B cell (primary cell): Measurements from ENCODE around the gene GEMIN2. TPM values are rescaled to one million over a fixed set of nuclear protein-coding genes. Genes with fewer than 3 reads are reported as not detected.
A peak's percentile ranks its signal among the peaks of the same experiment; 100 is the strongest.

Experiments
- ATAC-seq: fragments of 200-7000 bp; cut with Tn5 transposase; one replicate; pipeline ENCODE4 v1.10.0; 2021; ENCODE audit warnings: low read depth, mild to moderate bottlenecking, moderate number of reproducible peaks, moderate library complexity
- CTCF ChIA-PET: fragments of 350-600 bp; sonication (Branson Sonifier 250); formaldehyde crosslinking; loops from one replicate; lab custom pipeline; 2021; ENCODE audit warnings: antibody characterized with exemption, inconsistent platforms; lab: Charles Lee
- POLR2A ChIA-PET: fragments of 350-600 bp; sonication (Branson Sonifier 250); formaldehyde crosslinking; loops from one replicate; lab custom pipeline; 2021; ENCODE audit warnings: antibody characterized with exemption; lab: Charles Lee
- DNase-seq: peaks from one replicate; pipeline ENCODE4 v3.0.0; 2013
- H2AFZ ChIP-seq: 2 replicates; pipeline ENCODE4 v1.6.1; 2012; ENCODE audit warnings: mild to moderate bottlenecking, low read depth, low read length; ENCODE audit not compliant: insufficient read depth, poor library complexity, severe bottlenecking
- H3K27ac ChIP-seq, 2 donors: 1 replicate in 1 of 2; 2 replicates in 1 of 2; pipeline ENCODE4 v1.5.1; 2012 to 2013; ENCODE audit warnings: low read length in 2 of 2, mild to moderate bottlenecking in 2 of 2, moderate library complexity in 1 of 2
- H3K27me3 ChIP-seq, 4 experiments: fragments of 200-600 bp in 1 of 4; sonication (generic) in 1 of 4; replicated peaks in 1 of 4; 1 replicate in 2 of 4; 2 replicates in 2 of 4; pipeline versions ENCODE4 v1.6.1 to v1.7.0; 2013 to 2016; ENCODE audit warnings: low read length in 3 of 4, mild to moderate bottlenecking in 2 of 4, mixed read lengths in 1 of 4, moderate library complexity in 1 of 4; ENCODE audit not compliant: insufficient read depth in 4 of 4, control insufficient read depth in 3 of 4; ENCODE audit errors: control extremely low read depth in 1 of 4
- H3K36me3 ChIP-seq, 2 experiments: replicated peaks in 1 of 2; 1 replicate in 1 of 2; 2 replicates in 1 of 2; pipeline versions ENCODE4 v1.6.1 to v1.7.1; 2013; ENCODE audit warnings: low read length in 1 of 2; ENCODE audit not compliant: insufficient read depth in 2 of 2, control insufficient read depth in 1 of 2; ENCODE audit errors: control extremely low read depth in 1 of 2, extremely low read depth in 1 of 2
- H3K4me1 ChIP-seq, 2 donors: fragments of 200-600 bp in 1 of 2; sonication (generic) in 1 of 2; 1 replicate in 1 of 2; 2 replicates in 1 of 2; pipeline versions ENCODE4 v1.5.1 to v1.6.1; 2013 to 2017; ENCODE audit warnings: low read length in 2 of 2; ENCODE audit not compliant: control insufficient read depth in 2 of 2, insufficient read depth in 2 of 2
- H3K4me2 ChIP-seq: replicated peaks from 2 replicates; pipeline ENCODE3; 2012; ENCODE audit warnings: mild to moderate bottlenecking, low read depth, low read length; ENCODE audit not compliant: poor library complexity, severe bottlenecking
- H3K4me3 ChIP-seq, 5 experiments: fragments of 200-600 bp in 1 of 5; sonication (generic) in 1 of 5; 1 replicate in 3 of 5; 2 replicates in 2 of 5; pipeline versions ENCODE4 v1.5.1 to v1.7.0; 2011 to 2016; ENCODE audit warnings: low read length in 4 of 5, mild to moderate bottlenecking in 4 of 5, low read depth in 2 of 5, control low read depth in 1 of 5, moderate library complexity in 1 of 5; ENCODE audit not compliant: insufficient read depth in 1 of 5; ENCODE audit errors: control extremely low read depth in 1 of 5, extremely low read depth in 1 of 5
- H3K79me2 ChIP-seq: fragments of 200-600 bp; sonication (generic); one replicate; pipeline ENCODE4 v1.6.0; 2016; ENCODE audit warnings: low read length; ENCODE audit not compliant: control insufficient read depth, insufficient read depth
- H3K9ac ChIP-seq: fragments of 200-600 bp; sonication (generic); 2 replicates; pipeline ENCODE4 v1.6.1; 2017; ENCODE audit warnings: mild to moderate bottlenecking, low read length, moderate library complexity
- H3K9me3 ChIP-seq, 3 donors: one replicate each; pipeline versions ENCODE4 v1.6.1 to v1.7.1; 2013; ENCODE audit warnings: low read length in 2 of 3; ENCODE audit not compliant: control insufficient read depth in 2 of 3, insufficient read depth in 1 of 3; ENCODE audit errors: control extremely low read depth in 1 of 3
- H4K20me1 ChIP-seq: 2 replicates; pipeline ENCODE4 v1.6.0; 2012; ENCODE audit warnings: mild to moderate bottlenecking, low read length; ENCODE audit not compliant: insufficient read depth, control insufficient read depth, poor library complexity, severe bottlenecking
- H3K27ac Mint-ChIP-seq: one replicate; pipeline ENCODE4 v1.8.0; 2021; ENCODE audit warnings: mixed read lengths
- H3K27me3 Mint-ChIP-seq: one replicate; pipeline ENCODE4 v1.8.0; 2021; ENCODE audit warnings: mixed read lengths
- H3K4me1 Mint-ChIP-seq: one replicate; pipeline ENCODE4 v1.8.0; 2021; ENCODE audit warnings: mixed read lengths
- H3K4me3 Mint-ChIP-seq: one replicate; pipeline ENCODE4 v1.8.0; 2021; ENCODE audit warnings: mixed read lengths
- H3K9me3 Mint-ChIP-seq: one replicate; pipeline ENCODE4 v1.8.0; 2022; ENCODE audit warnings: mixed read lengths; ENCODE audit not compliant: insufficient read depth
- CTCF ChIP-seq: fragments of 200-600 bp; IDR thresholded peaks from one replicate; pipeline ENCODE4 v1.8.0; 2022; ENCODE audit warnings: antibody characterized with exemption, mild to moderate bottlenecking
- EZH2 ChIP-seq: IDR thresholded peaks from 2 replicates; pipeline ENCODE4 v1.6.1; 2012; ENCODE audit warnings: borderline replicate concordance, low read depth, mild to moderate bottlenecking, moderate library complexity, low read length; ENCODE audit not compliant: insufficient read depth, poor library complexity, severe bottlenecking
- WGBS: methylation state at CpG from one replicate; pipeline ENCODE4 v1.1.5; 2013; ENCODE audit warnings: missing lambda C conversion rate; ENCODE audit not compliant: insufficient coverage; 5-methylcytosine and 5-hydroxymethylcytosine counted together
- intact Hi-C: fragments of 100-400 bp; cut with micrococcal nuclease; formaldehyde crosslinking; loops from one replicate; pipeline ENCODE4 v1.10.0; 2022
- polyA plus RNA-seq: library from polyadenylated mRNA; depleted of rRNA; stranded (reverse); fragments of >200 nt; gene quantifications from 2 replicates; pipeline ENCODE4 v1.2.3, GENCODE V29; 2012
- total RNA-seq, 2 donors: library from RNA; stranded (reverse); fragments of 120-200 nt in 1 of 2; gene quantifications; 1 replicate in 1 of 2; 2 replicates in 1 of 2; pipeline versions ENCODE4 v1.2.3 to v1.2.4, GENCODE V29; 2013 to 2022

Gene GEMIN2
- total and polyA plus RNA-seq, 2 donors (not counting 1 experiment from before 2014, with no cell fraction given): 13.4 to 14.4 TPM

GRCh38 chr14:39179042-39179441, 64.9 kb downstream of the GEMIN2 start:
- peaks cover 11 to 16% of the 10 kb centered on the region in 2 donors for H3K4me1 ChIP-seq
- H4K20me1 ChIP-seq: peaks cover 36% of the 10 kb centered on the region
- no peak for DNase-seq
- no peak overlapping the region for H3K27ac Mint-ChIP-seq
- no peaks in the 10 kb centered on the region for H3K9me3 ChIP-seq
- intact Hi-C loops: no loop called here
- H3K27me3 ChIP-seq: no peaks in the 10 kb centered on the region
- no peak for ATAC-seq
- H3K4me2 ChIP-seq: no peak overlapping the region
- H2AFZ ChIP-seq: no peak overlapping the region
- no peaks in the 10 kb centered on the region for H3K27me3 Mint-ChIP-seq
- POLR2A ChIA-PET: interaction anchor here (0.7 kb wide), 2 partner anchors 9 to 20 kb away, joined by 3 to 9 read pairs; partner anchors contain the start of gene TRAPPC6B
- 100% methylated on average over 2 of the region's 6 CpGs for WGBS
- H3K27ac ChIP-seq: no peak overlapping the region
- no peaks in the 10 kb centered on the region for H3K9me3 Mint-ChIP-seq
- H3K4me3 Mint-ChIP-seq: no peak overlapping the region
- H3K4me1 Mint-ChIP-seq: peaks cover 26% of the 10 kb centered on the region
- H3K4me3 ChIP-seq: no peak overlapping the region
- H3K79me2 ChIP-seq: peaks cover 27% of the 10 kb centered on the region
- no peak overlapping the region for H3K9ac ChIP-seq
- CTCF ChIA-PET: interaction anchor here (0.7 kb wide), 1 partner anchor 36 kb away, joined by 3 read pairs; no protein-coding TSS in a partner anchor
- H3K36me3 ChIP-seq: peaks cover 32 to 74% of the 10 kb centered on the region in 2 experiments
- TF ChIP-seq CTCF (no peak), EZH2 (no peak)

- no peaks in the 10 kb centered on the region for H3K27me3 ChIP-seq
- peaks cover 36 to 85% of the 10 kb centered on the region in 2 experiments for H3K36me3 ChIP-seq
- H3K4me3 ChIP-seq: no peak overlapping the region
- intact Hi-C loops: no loop called here
- ATAC-seq (no peak), DNase-seq (no peak)
- 97% methylated on average over 5 of the region's 5 CpGs for WGBS
- TF ChIP-seq CTCF (no peak), EZH2 (no peak)
- no peak overlapping the region for H3K9ac ChIP-seq
- Mint-ChIP-seq H3K9me3 (no peaks in the 10 kb centered on the region), H3K27ac (no peak overlapping the region), H3K27me3 (no peaks in the 10 kb centered on the region), H3K4me1 (peaks cover 17% of the 10 kb centered on the region), H3K4me3 (no peak overlapping the region)
- H3K27ac ChIP-seq: peak overlapping the region in 1 of 2 donors; percentile 6
- H3K79me2 ChIP-seq: peaks cover 22% of the 10 kb centered on the region
- peaks cover 10 to 11% of the 10 kb centered on the region in 2 donors for H3K4me1 ChIP-seq
- CTCF ChIA-PET: no interaction called here
- H3K9me3 ChIP-seq: no peaks in the 10 kb centered on the region
- no peak overlapping the region for H3K4me2 ChIP-seq
- no peak overlapping the region for H2AFZ ChIP-seq
- POLR2A ChIA-PET: no interaction called here
- peaks cover 36% of the 10 kb centered on the region for H4K20me1 ChIP-seq
Measured at GRCh38 chr14:39180553-39180952, 66.4 kb downstream of the GEMIN2 start.
